ENCODE results near the gene LRRC75B.
A peak's percentile ranks its signal among the peaks of the same experiment; 100 is the strongest.

LRRC75B gene

GRCh38 chr22:24592058-24592850, 619 bp downstream of the LRRC75B start:
- TF ChIP-seq RARB (CRISPR knock-in tag; IDR thresholded peaks at IDR 0.05) (no peak), ZFP30 (CRISPR knock-in tag; IDR thresholded peaks at IDR 0.05) (no peak), TSHZ2 (CRISPR knock-in tag; IDR thresholded peaks at IDR 0.05) (no peak), ZC3H10 (CRISPR knock-in tag; IDR thresholded peaks at IDR 0.05) (no peak)
- peak; percentile 24 for ATAC-seq

DNA sequence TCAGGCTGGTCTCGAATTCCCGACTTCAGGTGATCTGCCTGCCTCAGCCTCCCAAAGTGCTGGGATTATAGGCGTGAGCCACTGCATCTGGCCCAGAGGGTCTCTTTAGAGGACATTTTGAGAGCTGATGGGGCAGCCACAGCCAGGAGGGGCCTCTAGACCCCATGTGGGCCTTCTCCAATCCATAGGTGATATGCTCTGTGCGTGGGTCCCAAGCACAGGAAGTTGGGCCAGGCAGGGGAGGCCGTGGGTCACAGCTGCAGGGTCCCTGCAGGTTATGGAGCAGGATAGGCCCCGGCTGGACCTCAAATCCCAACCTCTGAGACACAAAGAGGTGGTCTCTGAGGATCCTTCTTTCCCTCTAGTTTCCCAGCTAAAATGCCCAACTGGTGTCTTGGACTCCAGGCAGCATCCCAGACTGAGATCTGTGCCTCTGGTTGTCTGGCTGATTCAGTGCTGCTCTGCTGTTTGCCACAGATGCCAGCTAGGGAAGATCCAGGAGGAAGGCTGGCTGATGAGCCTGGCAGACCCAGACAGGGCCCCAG, 1.5 kb downstream of the LRRC75B start:
- ATAC-seq = no peak
- TF ChIP-seq SNAI2 (CRISPR knock-in tag; IDR thresholded peaks at IDR 0.05) = no peak
- TF ChIP-seq ZNF8 (CRISPR knock-in tag; IDR thresholded peaks at IDR 0.05) = no peak
- TF ChIP-seq ZFP3 (CRISPR knock-in tag; IDR thresholded peaks at IDR 0.05) = no peak
- no peak for TF ChIP-seq TCF4 (CRISPR knock-in tag; IDR thresholded peaks at IDR 0.05; ENCODE audit: borderline replicate concordance)
- TF ChIP-seq PPARA (CRISPR knock-in tag; IDR thresholded peaks at IDR 0.05; ENCODE audit: borderline replicate concordance) = no peak
- TF ChIP-seq, protein P1, sequence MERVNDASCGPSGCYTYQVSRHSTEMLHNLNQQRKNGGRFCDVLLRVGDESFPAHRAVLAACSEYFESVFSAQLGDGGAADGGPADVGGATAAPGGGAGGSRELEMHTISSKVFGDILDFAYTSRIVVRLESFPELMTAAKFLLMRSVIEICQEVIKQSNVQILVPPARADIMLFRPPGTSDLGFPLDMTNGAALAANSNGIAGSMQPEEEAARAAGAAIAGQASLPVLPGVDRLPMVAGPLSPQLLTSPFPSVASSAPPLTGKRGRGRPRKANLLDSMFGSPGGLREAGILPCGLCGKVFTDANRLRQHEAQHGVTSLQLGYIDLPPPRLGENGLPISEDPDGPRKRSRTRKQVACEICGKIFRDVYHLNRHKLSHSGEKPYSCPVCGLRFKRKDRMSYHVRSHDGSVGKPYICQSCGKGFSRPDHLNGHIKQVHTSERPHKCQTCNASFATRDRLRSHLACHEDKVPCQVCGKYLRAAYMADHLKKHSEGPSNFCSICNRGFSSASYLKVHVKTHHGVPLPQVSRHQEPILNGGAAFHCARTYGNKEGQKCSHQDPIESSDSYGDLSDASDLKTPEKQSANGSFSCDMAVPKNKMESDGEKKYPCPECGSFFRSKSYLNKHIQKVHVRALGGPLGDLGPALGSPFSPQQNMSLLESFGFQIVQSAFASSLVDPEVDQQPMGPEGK (CRISPR knock-in tag; IDR thresholded peaks at IDR 0.05; ENCODE audit: borderline replicate concordance) = no peak
- TF ChIP-seq ZFP30 (CRISPR knock-in tag; IDR thresholded peaks at IDR 0.05) = no peak
- no peak for TF ChIP-seq ZNF70 (CRISPR knock-in tag; IDR thresholded peaks at IDR 0.05)
- TF ChIP-seq, protein P2, sequence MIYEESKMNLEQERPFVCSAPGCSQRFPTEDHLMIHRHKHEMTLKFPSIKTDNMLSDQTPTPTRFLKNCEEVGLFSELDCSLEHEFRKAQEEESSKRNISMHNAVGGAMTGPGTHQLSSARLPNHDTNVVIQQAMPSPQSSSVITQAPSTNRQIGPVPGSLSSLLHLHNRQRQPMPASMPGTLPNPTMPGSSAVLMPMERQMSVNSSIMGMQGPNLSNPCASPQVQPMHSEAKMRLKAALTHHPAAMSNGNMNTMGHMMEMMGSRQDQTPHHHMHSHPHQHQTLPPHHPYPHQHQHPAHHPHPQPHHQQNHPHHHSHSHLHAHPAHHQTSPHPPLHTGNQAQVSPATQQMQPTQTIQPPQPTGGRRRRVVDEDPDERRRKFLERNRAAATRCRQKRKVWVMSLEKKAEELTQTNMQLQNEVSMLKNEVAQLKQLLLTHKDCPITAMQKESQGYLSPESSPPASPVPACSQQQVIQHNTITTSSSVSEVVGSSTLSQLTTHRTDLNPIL (CRISPR knock-in tag; IDR thresholded peaks at IDR 0.05; ENCODE audit: low read depth) = no peak
- no peak for TF ChIP-seq ZC3H10 (CRISPR knock-in tag; IDR thresholded peaks at IDR 0.05)
- no peak for TF ChIP-seq ESRRG (CRISPR knock-in tag; IDR thresholded peaks at IDR 0.05)
- no peak for TF ChIP-seq GLIS3 (CRISPR knock-in tag; IDR thresholded peaks at IDR 0.05)
- TF ChIP-seq TOX (CRISPR knock-in tag; IDR thresholded peaks at IDR 0.05; ENCODE audit: borderline replicate concordance) = no peak
- TF ChIP-seq ZNF565 (CRISPR knock-in tag; conservative IDR thresholded peaks at IDR 0.05; ENCODE audit: low read depth) = no peak
- no peak for TF ChIP-seq RARB (CRISPR knock-in tag; IDR thresholded peaks at IDR 0.05)
- no peak for TF ChIP-seq ARNTL (CRISPR knock-in tag; IDR thresholded peaks at IDR 0.05; ENCODE audit: borderline replicate concordance, low read depth)
- no peak for TF ChIP-seq ISL1 (CRISPR knock-in tag; IDR thresholded peaks at IDR 0.05)
- TF ChIP-seq, protein P3, sequence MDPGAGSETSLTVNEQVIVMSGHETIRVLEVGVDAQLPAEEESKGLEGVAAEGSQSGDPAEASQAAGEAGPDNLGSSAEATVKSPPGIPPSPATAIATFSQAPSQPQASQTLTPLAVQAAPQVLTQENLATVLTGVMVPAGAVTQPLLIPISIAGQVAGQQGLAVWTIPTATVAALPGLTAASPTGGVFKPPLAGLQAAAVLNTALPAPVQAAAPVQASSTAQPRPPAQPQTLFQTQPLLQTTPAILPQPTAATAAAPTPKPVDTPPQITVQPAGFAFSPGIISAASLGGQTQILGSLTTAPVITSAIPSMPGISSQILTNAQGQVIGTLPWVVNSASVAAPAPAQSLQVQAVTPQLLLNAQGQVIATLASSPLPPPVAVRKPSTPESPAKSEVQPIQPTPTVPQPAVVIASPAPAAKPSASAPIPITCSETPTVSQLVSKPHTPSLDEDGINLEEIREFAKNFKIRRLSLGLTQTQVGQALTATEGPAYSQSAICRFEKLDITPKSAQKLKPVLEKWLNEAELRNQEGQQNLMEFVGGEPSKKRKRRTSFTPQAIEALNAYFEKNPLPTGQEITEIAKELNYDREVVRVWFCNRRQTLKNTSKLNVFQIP (CRISPR knock-in tag; IDR thresholded peaks at IDR 0.05; ENCODE audit: borderline replicate concordance, low read depth) = no peak
- no peak for TF ChIP-seq CSDC2 (CRISPR knock-in tag; IDR thresholded peaks at IDR 0.05)
- no peak for TF ChIP-seq OSR1 (CRISPR knock-in tag; IDR thresholded peaks at IDR 0.05)

DNA sequence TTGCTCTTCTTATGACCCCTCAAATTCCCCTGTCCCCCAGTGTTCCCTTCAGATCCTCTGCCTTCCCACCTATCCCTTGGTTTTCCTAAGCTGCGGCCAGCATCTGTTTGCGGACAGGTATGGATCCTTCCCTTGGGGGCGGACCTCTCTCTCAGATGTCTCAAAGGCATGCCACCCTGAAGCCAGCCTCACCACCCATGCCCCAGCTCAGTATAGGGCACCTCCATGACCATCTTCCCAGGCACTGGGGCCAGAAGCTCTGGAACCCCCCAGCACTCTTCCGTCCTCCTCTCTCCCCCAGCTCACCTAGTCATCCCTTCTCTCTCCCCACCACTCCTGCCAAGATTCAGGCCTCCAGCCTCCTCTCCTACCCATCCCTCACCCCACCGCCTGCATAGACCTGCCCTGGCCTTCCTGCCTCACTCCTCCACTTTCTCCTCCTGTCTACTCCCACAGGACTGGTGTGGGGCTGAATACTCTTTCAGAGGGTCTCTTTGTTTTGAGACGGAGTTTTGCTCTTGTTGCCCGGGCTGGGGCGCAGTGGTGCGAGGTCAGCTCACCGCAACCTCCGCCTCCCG, 2.2 kb downstream of the LRRC75B start:
- no peak for TF ChIP-seq CSDC2 (CRISPR knock-in tag; IDR thresholded peaks at IDR 0.05)
- TF ChIP-seq ZNF8 (CRISPR knock-in tag; IDR thresholded peaks at IDR 0.05) = no peak
- TF ChIP-seq, protein P4, sequence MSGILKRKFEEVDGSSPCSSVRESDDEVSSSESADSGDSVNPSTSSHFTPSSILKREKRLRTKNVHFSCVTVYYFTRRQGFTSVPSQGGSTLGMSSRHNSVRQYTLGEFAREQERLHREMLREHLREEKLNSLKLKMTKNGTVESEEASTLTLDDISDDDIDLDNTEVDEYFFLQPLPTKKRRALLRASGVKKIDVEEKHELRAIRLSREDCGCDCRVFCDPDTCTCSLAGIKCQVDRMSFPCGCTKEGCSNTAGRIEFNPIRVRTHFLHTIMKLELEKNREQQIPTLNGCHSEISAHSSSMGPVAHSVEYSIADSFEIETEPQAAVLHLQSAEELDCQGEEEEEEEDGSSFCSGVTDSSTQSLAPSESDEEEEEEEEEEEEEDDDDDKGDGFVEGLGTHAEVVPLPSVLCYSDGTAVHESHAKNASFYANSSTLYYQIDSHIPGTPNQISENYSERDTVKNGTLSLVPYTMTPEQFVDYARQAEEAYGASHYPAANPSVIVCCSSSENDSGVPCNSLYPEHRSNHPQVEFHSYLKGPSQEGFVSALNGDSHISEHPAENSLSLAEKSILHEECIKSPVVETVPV (CRISPR knock-in tag; IDR thresholded peaks at IDR 0.05) = no peak
- TF ChIP-seq ZNF565 (CRISPR knock-in tag; conservative IDR thresholded peaks at IDR 0.05; ENCODE audit: low read depth) = no peak
- no peak for TF ChIP-seq ARNTL (CRISPR knock-in tag; IDR thresholded peaks at IDR 0.05; ENCODE audit: borderline replicate concordance, low read depth)
- TF ChIP-seq OSR1 (CRISPR knock-in tag; IDR thresholded peaks at IDR 0.05) = no peak
- no peak for ATAC-seq

Measured in SK-N-SH treated with all-trans-retinoic acid at 6 μM for 48 hours (cell line).